ENCODE results near the gene NCF4.

The NCF4 gene

DNA sequence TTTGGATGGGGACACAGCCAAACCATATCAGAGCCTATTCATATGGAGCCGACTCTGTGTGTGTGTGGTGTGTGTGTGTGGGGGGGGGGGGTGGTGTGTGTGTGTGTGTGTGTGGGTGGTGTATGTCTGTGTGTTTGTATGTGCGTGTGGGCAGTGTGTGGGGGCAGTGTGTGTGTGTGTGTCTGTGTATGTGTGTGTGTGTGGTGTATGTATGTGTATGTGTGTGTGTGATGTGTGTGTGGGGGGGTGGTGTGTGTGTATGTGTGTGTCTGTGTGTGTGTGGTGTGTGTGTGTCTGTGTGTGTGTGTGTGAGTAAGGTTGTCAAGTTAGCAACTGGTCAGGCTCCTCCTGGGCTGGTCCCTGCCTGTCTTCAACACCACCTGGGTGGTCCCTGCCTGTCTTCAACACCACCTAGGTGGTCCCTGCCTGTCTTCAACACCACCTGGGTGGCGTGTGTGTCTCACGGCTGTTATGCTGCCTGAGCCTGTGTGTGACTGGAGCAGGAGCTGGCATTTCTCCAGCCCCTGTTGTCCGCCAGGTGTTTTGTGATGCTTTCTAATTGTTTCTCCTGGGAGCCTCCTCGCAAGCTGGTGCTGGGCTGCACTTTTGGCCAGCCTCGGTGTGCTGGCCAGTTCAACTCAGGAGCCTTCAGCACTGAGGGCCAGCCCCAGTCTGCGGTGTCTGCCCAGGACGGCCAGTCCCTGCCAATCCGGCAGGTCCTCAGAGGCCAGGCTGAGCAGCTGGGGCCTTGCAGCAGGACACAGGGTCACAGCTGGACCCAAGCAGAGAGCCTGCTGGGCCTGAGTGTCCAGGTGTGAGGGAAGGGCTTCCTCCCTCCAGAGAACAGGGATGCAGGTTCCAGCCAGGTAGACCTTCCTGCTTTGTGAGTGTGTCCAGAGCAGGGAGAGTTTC lies 22.4 kb upstream of the NCF4 start:
- no peak for DNase-seq (ENCODE audit: low read depth, low spot score)

DNA sequence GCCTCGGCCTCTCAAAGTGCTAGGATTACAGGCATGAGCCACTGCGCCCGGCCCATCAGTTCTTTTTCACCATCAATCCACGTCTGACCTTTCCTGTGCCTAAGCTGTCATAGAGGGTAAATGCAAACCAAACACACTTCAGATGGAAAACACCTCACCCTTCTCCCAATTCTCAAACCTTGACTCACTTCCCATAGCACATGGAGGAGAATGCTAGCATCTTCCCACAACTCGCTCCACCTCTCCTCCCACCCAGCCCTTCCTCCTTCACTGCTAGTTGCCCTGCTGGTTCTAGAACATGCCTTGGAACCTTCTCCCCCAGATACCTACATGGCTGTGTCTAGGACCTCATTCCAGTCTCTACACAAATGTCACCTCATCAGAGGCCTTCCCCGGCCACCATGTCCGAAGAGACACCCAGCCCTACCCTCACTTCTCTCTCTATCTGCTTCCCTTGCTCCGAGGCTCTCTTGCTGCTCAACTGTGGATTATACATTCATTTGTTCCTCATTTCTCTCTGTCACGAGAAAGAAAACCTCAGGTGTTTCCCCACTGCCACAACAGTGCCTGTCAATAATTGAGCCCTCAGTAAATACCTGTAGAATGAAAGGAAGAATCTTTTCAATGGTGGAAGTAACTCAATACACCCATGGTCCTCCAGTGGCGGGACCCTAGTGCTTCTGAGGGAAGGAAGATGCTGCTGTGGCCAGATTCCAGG lies 21.3 kb upstream of the NCF4 start:
- DNase-seq (ENCODE audit: low read depth, low spot score) = no peak

- DNase-seq (ENCODE audit: low read depth, low spot score) = no peak
Measured at GRCh38 chr22:36840106-36840505, 20.7 kb upstream of the NCF4 start.

GRCh38 chr22:36846271-36846670 lies 14.5 kb upstream of the NCF4 start:
- DNase-seq (ENCODE audit: low read depth, low spot score) = no peak

DNA sequence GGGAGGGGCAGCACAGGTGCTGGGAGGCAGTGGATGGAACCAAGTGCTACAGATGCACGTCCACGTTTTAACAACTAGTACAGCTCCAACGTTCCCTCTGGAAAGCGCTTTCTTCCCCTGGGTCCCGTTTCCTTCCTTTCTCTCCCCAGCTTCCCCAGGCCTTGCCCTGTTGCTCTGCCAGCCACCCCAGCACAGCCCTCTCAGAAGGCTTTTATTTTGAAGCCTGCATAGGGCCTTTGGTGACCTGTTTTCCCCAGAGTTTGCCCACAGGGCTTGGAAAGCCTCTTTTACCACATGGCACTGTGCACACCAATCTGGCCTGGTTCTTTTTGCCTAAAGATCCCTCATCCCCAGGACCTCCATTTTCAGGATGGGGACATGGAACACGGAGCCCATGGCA lies 13.9 kb upstream of the NCF4 start:
- no peak for DNase-seq (ENCODE audit: low read depth, low spot score)

GRCh38 chr22:36850056-36850455 lies 10.8 kb upstream of the NCF4 start:
- DNase-seq (ENCODE audit: low read depth, low spot score) = no peak

DNA sequence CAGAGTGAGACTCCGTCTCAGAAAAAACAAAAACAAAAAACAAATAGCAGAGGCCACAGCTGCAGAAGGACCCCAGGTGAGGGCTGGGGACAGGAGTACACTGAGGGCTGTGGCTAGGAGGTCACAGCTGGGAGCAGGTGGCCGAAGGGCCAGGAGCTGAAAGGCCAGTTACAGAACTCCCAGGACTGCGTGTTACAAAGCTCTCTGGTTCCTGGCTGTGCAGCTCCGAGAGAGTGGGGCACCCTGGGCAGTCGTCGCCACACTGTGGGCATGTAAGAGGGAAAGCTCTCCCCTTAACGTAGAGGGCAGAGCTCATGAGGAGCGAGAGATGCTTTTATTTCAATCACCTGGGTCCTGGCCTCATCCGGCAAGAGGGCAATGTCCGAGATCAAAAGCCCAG lies 10.1 kb upstream of the NCF4 start:
- no peak for DNase-seq (ENCODE audit: low read depth, low spot score)

GRCh38 chr22:36852056-36852973 lies 8.5 kb upstream of the NCF4 start:
- DNase-seq (ENCODE audit: low read depth, low spot score) = no peak

DNA sequence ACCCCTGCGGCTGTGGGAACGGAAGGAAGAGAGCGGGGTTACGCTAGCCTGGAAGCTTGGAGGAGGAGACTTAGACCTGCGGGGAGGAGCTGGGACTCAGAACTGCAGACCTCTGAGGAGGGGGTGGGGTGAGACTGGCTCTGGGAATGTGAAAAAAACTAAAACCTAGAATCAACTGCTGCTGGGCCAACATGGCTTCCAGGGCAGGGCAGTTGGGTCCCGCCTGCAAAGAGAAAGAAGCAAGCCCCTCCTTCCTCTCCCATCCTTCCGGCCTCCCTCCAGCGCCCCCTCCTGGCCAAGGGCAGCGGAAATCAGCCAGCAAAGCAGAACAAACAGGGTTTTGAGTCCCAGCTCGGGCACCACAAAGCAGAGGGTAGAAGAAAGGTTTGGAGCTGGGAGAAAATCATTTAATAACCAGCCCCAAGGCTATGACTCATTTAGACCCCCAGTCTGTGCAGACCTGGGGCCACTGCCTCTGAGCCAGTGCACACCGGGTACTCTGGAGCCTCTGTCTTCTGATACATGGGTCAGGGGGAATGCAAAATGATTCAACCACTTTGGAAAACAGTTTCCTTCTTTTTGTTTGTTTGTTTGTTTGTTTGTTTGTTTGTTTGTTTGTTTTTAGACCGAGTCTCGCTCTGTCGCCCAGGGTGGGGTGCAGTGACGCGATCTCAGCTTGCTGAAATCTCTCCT lies 7.3 kb upstream of the NCF4 start:
- peak; percentile 79 for DNase-seq (ENCODE audit: low read depth, low spot score)

- DNase-seq (ENCODE audit: low read depth, low spot score) = no peak
Measured at GRCh38 chr22:36855478-36855877, 5.3 kb upstream of the NCF4 start.

GRCh38 chr22:36856121-36856791 lies 4.5 kb upstream of the NCF4 start:
- DNase-seq (ENCODE audit: low read depth, low spot score) = peak; percentile 90

DNA sequence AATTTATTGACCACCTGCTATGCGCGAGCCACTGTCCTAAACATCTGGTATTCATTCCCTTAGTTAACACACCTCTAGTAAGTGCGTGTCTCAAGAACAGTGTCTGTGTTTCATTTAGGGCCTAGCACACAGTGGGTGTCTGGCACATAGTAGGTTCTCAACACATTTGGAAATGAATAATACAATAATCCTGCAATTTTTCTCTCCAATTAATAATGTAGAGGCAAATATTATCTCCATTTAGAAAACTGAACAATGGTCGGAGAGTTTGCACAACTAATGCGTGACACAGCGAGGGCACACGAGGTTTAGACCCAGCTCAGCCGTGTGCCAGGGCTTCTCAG lies 4.0 kb upstream of the NCF4 start:
- DNase-seq (ENCODE audit: low read depth, low spot score) = no peak

- no peak for DNase-seq (ENCODE audit: low read depth, low spot score)
Measured at GRCh38 chr22:36858156-36858555, 2.6 kb upstream of the NCF4 start.

DNA sequence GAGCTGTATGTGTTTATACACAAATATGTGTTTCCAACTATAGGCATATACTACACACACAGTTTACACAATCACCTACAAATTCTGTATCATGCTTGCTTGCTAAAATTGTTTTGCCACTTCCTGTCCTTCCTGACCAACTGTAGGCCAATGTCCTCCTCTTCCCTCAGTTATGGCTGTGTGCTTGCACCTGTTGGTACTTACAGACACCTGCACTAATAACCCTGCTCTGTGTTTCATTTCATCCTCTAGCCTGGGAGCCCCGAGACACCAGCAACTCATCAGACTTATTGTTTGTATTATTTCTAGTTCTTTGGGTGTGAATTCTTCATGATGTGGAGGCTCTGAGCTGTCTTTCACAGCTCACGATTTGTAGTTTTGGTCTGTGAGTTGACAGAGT lies 1.8 kb upstream of the NCF4 start:
- no peak for DNase-seq (ENCODE audit: low read depth, low spot score)

DNA sequence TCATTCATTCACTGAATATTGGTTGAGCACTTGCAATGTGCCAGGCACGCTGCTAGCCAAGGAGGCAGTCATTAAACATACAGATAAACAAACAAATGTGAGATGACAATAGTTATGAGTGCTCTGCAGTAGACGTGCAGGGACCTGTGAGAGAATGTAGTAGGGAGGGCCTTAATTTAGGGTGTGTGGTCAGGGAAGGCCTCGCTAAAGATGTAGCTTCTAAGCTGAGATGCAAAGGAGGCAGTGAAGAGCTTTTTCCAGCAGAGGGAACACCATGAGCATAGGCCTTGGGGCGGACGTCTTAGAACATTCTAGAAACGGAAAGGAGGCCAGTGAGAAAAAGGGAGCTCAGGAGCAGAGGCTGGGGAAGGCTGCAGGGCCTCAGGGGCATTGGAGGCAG lies 789 bp upstream of the NCF4 start:
- DNase-seq (ENCODE audit: low read depth, low spot score) = no peak

GRCh38 chr22:36860438-36860820 lies 377 bp upstream of the NCF4 start:
- no peak for DNase-seq (ENCODE audit: low read depth, low spot score)

DNA sequence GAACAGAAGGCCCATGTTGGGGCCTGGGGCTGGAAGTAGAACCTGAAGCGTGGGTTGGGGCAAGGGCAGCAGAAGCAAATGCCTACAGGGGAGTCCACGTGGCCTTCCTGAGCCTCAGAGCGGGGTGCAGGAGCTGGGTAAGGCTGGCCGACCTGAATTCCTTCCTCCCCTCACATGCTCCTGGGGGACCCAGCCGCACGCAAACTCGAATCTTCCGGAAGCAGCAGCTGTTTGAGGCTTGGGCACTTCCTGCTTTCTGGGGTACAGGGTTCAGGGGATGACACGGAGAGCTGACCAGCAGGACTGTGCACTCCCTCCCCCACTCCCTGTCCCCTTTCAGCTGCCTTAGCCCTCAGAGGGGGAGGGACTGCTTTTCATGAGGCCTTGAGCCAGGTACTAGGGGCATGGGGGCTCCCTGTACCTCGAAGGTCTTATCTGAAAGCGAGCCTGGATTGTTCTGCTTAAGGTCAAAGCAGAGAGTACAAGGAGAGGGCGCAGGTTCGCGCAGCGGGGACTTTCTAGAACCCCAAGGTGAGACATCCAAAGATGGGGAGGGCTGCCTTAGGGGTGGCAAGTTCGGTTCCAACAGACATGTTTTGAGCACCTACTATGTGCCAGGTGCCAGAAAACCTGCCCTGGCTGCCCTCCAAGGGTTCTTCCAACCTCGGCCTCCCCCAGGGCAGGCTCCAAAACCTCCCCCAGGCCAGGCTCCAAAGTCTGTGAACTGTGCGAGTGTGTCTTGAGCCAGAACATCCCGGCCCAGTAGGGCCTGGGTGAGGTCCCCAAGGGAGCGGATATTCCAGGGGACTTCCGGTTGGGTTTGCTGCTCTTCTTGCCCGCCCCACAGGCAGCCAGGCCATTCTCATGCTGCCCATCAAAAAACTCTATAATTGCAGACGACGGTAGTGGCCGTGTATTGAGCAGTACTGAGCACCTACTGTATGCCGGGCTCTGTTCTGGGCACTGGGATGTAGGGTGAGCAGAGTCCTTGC lies 1.7 kb downstream of the NCF4 start:
- no peak for DNase-seq (ENCODE audit: low read depth, low spot score)

DNA sequence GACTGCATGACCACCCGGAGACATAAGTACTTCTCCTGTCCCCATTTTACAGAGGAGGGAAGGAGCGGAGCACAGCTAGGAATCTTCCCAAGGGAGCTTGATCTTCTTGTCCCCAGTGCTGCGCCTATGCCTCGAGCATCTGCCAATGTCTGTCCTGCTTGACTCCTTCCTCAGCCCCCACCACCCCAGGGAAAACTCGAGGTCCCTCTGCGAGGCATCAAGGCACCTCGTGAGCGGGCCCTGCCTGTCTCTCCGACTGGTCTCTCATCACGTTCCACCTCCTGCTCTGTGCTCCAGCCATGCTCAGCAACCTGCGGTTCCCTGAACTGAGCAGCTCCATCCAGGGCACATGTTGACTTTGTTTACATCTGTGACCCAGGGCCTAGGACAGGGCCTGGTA lies 2.5 kb downstream of the NCF4 start:
- no peak for DNase-seq (ENCODE audit: low read depth, low spot score)

- DNase-seq (ENCODE audit: low read depth, low spot score) = no peak
Measured at GRCh38 chr22:36863979-36864378, 3.2 kb downstream of the NCF4 start.

Measured in activated naive CD8-positive, alpha-beta T cell treated with anti-CD3 and anti-CD28 coated beads, Interleukin-2, amount 50 U/mL, for 16 hours (primary cell).